Thoracic aorta (tissue), 2 donors: ENCODE data around the gene CACNA2D3. TPM values are rescaled to one million over a fixed set of nuclear protein-coding genes. Genes with fewer than 3 reads are reported as not detected.

Source experiments
- ATAC-seq: fragments of 150-250 bp; one replicate; pipeline ENCODE4 v1.8.0; 2017; ENCODE audit warnings: low read depth; ENCODE audit not compliant: insufficient number of reproducible peaks, low FRiP score
- DNase-seq: peaks from one replicate; pipeline ENCODE4 v3.0.0-alpha.2; 2020; ENCODE audit warnings: low spot score
- H3K27ac ChIP-seq, 2 donors: fragments of 200-600 bp; sonication (generic); 1 replicate in 1 of 2; 2 replicates in 1 of 2; pipeline ENCODE4 v1.5.1; 2016; ENCODE audit warnings: mild to moderate bottlenecking in 2 of 2, moderate library complexity in 2 of 2
- H3K27me3 ChIP-seq: fragments of 200-600 bp; sonication (generic); replicated peaks from 2 replicates; pipeline ENCODE4 v1.6.0; 2016; ENCODE audit warnings: mild to moderate bottlenecking; ENCODE audit not compliant: insufficient read depth
- H3K36me3 ChIP-seq: fragments of 200-600 bp; sonication (generic); one replicate; pipeline ENCODE4 v1.5.1; 2016
- H3K4me1 ChIP-seq, 2 donors: fragments of 200-600 bp; sonication (generic); 1 replicate in 1 of 2; 2 replicates in 1 of 2; pipeline versions ENCODE4 v1.5.1 to v1.6.0; 2016; ENCODE audit warnings: low read depth in 2 of 2, mild to moderate bottlenecking in 1 of 2; ENCODE audit not compliant: control insufficient read depth in 1 of 2
- H3K4me3 ChIP-seq: fragments of 200-600 bp; sonication (generic); 2 replicates; pipeline ENCODE4 v1.5.1; 2016; ENCODE audit warnings: mild to moderate bottlenecking
- H3K9me3 ChIP-seq: fragments of 200-600 bp; sonication (generic); 2 replicates; pipeline ENCODE4 v1.5.1; 2016
- total RNA-seq, 2 donors: library from RNA; depleted of rRNA; stranded (reverse); fragments of >200 nt; gene quantifications; one replicate each; pipeline versions ENCODE4 v1.1.0 to v1.2.3, GENCODE V29; 2016
- TF ChIP-seq, protein P1 (sequence below): fragments of 200-600 bp; sonication (generic); IDR thresholded peaks from one replicate; pipeline ENCODE4 v1.5.1; 2019; ENCODE audit warnings: antibody characterized with exemption

The CACNA2D3 gene
- total RNA-seq, 2 donors from 2014 or later: 3.2 to 4.0 TPM

DNA sequence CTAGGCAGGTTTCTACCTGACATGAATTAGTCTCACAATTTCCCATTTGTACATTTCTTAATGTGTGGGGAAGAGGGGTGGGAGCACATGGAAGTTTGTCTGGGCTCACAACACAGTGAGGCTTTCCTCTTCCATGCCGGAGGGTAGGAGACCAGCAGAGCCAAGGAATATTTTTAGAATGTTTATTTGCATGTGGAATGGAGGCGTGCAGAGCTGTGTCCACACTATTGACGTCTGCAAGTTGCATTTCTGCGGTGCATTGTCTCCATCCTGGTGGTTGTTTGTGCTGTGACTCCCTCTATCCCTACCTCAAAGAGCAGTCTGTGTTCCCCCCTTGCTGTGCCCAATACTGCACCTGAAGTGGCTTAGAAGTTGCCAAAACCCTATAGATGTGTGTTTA lies 908.6 kb downstream of the CACNA2D3 start:
- DNase-seq (no peak), ATAC-seq (no peak)
- no peaks in the 10 kb centered on the region for H3K36me3 ChIP-seq
- H3K9me3 ChIP-seq: no peaks in the 10 kb centered on the region
- no peak overlapping the region for H3K4me3 ChIP-seq
- H3K4me1 ChIP-seq: no peaks in the 10 kb centered on the region
- TF ChIP-seq, protein P1, sequence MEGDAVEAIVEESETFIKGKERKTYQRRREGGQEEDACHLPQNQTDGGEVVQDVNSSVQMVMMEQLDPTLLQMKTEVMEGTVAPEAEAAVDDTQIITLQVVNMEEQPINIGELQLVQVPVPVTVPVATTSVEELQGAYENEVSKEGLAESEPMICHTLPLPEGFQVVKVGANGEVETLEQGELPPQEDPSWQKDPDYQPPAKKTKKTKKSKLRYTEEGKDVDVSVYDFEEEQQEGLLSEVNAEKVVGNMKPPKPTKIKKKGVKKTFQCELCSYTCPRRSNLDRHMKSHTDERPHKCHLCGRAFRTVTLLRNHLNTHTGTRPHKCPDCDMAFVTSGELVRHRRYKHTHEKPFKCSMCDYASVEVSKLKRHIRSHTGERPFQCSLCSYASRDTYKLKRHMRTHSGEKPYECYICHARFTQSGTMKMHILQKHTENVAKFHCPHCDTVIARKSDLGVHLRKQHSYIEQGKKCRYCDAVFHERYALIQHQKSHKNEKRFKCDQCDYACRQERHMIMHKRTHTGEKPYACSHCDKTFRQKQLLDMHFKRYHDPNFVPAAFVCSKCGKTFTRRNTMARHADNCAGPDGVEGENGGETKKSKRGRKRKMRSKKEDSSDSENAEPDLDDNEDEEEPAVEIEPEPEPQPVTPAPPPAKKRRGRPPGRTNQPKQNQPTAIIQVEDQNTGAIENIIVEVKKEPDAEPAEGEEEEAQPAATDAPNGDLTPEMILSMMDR: no peak
- H3K27ac ChIP-seq: no peak overlapping the region
- no peaks in the 10 kb centered on the region for H3K27me3 ChIP-seq

DNA sequence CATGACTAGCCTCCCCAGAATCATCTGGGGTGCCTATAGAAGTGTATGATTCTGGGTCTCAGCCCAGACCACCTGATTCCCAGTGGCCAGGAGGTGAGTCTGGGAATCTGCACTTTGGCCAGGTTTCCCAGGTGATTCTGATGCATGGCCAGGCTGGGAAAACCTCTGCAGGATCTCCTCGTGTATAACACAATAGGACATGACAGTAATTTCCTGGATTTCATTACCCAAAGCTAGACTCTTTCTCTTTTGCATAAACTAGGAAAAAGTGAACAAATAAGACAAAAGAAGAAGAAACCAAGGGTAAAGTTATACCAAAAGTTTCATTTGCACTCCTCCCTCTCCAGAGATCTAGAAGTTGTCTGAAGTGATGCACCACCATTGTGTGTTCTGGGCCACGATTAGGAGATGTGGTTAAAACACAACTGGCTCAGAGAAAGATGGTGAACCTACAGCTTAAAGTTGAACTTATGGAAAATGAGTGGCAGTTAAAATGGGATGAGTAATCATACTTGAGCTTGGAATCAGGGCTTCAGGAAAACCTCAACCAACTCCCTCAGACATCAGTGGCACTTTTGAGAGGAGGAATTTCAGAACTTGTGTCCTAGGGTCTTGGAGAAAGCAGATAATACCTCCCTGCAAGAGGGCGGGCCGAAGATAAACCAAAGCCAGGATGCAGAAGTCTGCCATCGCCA lies 914.7 kb downstream of the CACNA2D3 start:
- Histone ChIP-seq H3K27me3 (no peaks in the 10 kb centered on the region), H3K4me3 (no peak overlapping the region), H3K27ac (no peak overlapping the region), H3K4me1 (no peaks in the 10 kb centered on the region), H3K9me3 (no peaks in the 10 kb centered on the region), H3K36me3 (no peaks in the 10 kb centered on the region)
- TF ChIP-seq, protein P1: no peak
- DNase-seq (no peak), ATAC-seq (no peak)

DNA sequence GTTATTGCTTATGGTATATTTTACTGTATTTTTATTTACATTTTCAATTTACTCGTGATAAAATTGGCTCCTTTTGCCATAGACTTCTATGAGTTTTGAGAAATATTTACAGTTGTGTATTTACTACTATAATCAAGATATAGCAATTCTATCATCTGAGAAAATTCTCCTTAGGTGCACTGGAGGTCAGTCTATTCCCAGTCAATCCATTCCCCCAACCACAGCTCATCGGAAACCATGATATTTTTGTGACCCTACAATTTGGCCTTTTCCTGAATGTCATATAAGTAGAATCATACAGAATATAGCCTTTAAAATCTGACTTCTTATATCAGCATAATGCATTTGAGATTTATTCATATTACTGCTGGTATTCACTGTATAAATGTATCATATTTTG lies 920.2 kb downstream of the CACNA2D3 start:
- Histone ChIP-seq H3K4me3 (no peak overlapping the region), H3K36me3 (no peaks in the 10 kb centered on the region), H3K9me3 (no peaks in the 10 kb centered on the region), H3K4me1 (no peaks in the 10 kb centered on the region), H3K27ac (no peak overlapping the region), H3K27me3 (no peaks in the 10 kb centered on the region)
- DNase-seq: no peak
- TF ChIP-seq, protein P1: no peak
- ATAC-seq: no peak

DNA sequence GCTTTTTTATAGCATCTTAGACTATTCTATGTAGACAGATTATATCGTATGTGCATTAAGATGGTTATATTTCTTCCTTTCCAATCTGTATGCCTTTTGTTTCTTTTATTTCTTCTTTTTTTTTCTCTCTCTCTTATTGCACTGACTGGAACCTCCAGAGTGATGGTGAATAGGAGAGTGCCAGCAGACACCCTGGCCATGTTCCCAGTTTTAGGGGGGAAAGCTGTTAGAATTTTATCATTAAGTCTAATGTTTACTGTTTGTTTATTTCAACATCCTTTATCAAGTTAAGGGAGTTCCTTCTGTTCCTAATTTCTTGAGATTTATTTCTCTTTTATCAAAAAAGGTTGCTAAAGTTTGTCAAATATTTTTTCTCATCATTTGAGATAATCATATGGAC lies 922.1 kb downstream of the CACNA2D3 start:
- DNase-seq: no peak
- no peaks in the 10 kb centered on the region for H3K4me1 ChIP-seq
- no peak for ATAC-seq

DNA sequence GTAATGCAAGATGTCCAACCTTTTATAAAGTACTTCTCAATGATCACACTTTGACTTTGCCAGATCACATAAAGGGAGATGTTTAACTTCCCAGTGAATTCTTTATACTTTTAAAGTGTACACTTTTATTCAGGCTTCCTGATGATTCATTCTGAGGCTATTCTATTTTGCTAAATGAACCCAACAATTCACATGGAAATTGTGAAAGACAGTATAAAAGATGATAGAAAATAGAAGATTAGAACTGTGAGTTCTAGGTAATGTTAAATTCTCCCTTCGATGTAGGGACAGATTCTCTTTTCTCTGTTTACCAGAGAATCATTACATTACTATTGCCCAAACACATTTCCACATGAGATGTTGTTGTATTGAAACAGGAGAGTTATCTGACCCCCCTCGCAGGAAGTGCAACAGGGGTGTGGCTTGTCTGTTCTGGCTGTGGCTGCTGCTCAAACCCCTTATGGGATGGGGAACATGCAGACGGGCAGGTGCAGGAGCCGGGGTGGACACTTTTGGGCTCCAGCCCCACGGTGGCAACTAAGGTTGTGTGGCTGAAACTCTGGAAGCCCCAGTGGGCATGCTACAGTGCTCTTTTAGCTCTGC lies 936.8 kb downstream of the CACNA2D3 start:
- H3K9me3 ChIP-seq: peaks cover 10% of the 10 kb centered on the region
- TF ChIP-seq, protein P1: no peak
- DNase-seq (no peak), ATAC-seq (no peak)
- no peak overlapping the region for H3K27ac ChIP-seq
- no peaks in the 10 kb centered on the region for H3K27me3 ChIP-seq
- H3K4me1 ChIP-seq: no peaks in the 10 kb centered on the region
- no peak overlapping the region for H3K4me3 ChIP-seq
- no peaks in the 10 kb centered on the region for H3K36me3 ChIP-seq

More for the DNA sequence above, 922.1 kb downstream of the CACNA2D3 start:
- Histone ChIP-seq H3K27ac (no peak overlapping the region), H3K36me3 (no peaks in the 10 kb centered on the region), H3K9me3 (no peaks in the 10 kb centered on the region), H3K27me3 (no peaks in the 10 kb centered on the region), H3K4me3 (no peak overlapping the region)
- TF ChIP-seq, protein P1: no peak
